HG03432 (cell line): ENCODE data around the gene SPAG8.
A peak's percentile ranks its signal among the peaks of the same experiment; 100 is the strongest.

Source experiments
- ATAC-seq: cut with Tn5 transposase; IDR thresholded peaks from one replicate; pipeline ENCODE4 v1.9.1; 2021; ENCODE audit warnings: mild to moderate bottlenecking, moderate library complexity; ENCODE audit not compliant: unreplicated experiment

The SPAG8 gene

DNA sequence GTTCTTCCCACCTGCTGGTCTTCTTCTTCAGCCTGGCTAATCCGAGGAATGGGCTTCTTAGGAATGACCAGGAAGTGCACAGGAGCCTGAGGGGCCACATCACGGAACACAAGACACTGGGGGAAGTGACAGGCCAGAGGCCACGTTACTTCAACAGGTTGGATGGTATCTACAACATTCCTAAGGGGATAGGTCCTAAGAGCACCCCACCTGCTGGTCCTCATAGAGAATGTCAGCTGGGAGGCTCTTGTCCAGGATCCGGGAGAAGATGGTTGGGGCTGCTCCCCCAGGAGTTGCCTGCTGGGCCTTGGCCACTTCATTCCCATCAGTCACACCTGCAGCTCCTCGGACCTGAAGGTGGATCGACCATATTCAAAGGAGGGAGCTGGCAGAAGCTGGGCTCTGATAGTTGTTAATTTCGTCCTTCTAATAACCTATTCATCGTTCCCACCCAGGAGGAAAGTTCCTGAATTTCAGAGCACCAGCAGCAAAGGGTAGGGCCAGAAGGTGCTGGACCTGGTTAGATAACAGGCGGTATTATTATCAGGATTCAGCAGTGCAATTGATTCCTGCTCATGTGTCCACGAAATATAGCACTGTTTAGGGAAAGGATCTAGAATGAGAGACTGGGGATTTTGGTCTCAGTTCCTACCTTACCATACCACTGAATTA lies 1.5 kb upstream of the SPAG8 start:
- no peak for ATAC-seq

GRCh38 chr9:35811381-35812024 lies 559 bp downstream of the SPAG8 start:
- ATAC-seq, result no peak

GRCh38 chr9:35810122-35810521 lies 1.9 kb downstream of the SPAG8 start:
- no peak for ATAC-seq

DNA sequence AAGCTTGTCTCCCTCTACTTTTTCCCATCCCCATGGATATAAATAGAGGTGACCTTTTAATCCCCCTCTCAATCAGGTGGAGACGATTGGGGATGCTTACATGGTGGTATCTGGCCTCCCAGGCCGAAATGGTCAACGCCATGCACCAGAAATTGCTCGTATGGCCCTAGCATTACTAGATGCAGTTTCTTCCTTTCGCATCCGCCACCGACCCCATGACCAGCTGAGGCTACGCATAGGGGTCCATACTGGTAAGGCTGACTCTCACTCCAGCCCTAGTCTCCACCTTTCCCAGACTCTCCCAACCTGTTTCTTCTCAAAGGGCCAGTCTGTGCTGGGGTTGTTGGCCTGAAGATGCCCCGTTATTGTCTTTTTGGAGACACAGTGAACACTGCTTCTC lies 3.6 kb downstream of the SPAG8 start:
- no peak for ATAC-seq

DNA sequence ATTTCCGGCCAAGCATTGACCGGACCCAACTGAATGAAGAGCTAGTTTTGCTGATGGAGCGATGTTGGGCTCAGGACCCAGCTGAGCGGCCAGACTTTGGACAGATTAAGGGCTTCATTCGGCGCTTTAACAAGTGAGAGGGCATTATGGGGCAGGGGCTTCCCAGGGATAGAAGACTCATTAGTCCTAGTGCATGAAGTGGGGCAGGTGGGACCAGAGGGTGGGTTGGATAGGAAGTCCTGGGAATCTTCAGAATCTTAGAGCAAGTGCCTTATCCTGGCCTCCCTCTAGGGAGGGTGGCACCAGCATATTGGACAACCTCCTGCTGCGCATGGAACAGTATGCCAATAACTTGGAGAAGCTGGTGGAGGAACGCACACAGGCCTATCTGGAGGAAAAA lies 6.0 kb downstream of the SPAG8 start:
- no peak for ATAC-seq

- no peak for ATAC-seq
Observed at GRCh38 chr9:35801328-35802128, 10.5 kb downstream of the SPAG8 start.

GRCh38 chr9:35800530-35800929 lies 11.5 kb downstream of the SPAG8 start:
- no peak for ATAC-seq

DNA sequence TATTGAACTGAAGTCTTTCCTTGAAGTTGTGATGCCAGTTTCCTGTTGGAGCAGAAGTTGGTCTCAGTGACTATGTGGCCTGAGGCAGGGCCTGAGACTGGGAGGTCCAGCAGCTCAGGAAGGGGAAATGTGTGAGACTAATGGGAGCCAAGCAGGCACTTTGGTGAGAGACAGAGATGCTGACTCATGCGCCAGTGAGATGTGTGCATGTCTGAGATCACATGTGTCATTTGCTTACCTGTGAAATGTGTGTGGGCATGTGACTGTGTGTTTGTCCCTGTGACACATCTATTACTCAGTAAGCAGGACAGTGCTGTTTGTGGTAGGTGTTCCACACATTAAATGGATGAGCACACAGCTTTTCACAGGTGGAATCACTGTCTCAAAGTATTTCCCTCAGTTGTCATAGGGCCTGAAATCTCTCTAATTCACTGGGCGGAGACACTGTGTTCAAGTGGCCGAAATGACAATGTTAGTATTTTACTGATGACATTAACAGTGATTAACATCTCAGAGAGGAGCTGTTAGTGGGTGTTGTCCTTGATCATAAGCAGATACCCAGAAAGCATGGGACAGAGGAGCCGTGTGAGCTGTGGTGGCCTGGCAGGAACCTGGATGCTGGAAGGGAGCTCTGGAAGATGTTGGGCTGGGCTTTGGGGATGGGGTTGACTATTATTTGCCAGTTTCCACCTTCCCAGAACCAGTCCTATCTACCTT lies 13.2 kb downstream of the SPAG8 start:
- ATAC-seq, result peak; percentile 62

DNA sequence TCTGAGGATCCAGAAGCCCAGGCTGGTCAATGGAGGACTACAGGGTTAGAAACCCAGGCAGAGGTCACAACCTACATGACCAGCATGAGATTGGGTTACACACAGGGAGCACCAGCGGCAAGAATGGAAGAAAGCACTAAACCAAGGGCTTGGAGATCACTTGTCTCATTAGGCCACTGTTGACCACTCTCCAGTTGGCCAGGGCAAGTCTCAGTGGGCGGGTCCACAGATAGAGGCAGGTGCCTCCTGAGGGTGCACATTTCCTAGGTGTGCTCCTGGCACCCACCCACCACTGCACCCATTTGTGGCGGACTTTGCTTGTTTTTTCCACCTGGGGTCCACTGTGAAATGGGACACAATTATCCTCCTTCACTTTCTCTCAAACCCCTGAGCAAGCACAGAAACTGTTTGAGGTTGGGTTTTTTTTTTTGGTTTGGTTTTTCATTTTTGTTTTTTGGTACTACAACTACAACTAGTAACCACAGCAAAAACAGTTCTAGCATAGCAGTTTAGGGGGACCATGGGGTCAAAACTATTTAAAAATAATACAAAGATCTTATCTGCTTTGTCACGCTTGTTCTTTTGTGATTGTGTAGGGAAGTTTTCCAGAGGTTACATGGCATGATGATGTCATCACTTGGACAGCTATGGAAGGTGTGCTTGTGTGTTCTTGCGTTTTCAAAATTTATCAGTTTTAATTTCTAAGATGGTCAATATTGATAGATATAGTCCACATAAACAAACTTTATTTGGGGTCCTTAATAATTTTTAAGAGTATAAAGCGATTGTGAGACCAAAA lies 14.6 kb downstream of the SPAG8 start:
- ATAC-seq, result no peak

DNA sequence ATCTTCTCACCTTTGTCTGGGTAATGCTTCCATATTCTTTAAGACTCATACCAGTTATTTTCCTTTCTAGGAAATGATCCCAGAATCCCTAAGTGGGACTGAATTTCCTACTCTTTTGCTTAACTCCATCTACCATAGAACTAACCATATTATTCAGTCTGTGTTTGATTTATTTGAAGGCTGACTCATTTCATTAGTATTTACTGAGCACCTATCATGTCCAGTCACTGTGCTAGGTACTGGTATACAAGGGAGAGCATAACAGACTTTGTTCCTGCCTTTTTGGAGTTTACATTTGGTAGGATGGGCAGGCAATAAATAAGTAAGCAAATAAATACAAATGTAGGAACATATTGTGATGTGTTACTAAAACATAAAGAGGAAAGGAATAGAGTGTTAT lies 16.4 kb downstream of the SPAG8 start:
- no peak for ATAC-seq

DNA sequence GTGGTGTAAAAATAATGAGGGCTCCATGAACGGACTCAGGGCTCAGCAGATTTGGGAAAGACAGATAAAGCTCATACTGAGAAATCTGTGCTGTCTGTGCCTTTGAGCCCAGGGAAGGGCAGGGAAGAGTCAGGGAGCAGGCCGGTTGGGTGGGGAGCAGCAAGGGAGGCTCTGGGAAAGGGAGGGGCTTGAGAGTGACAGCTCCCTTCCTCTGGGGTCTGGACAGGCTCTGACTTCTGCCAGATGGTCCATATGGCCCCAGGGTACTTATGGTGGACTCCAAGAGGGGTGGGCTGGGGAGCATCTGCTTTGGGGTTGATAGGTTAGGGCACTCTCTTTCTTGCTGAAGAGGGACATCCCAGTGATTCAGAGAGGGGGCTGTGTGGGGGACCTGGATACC lies 18.6 kb downstream of the SPAG8 start:
- no peak for ATAC-seq

- no peak for ATAC-seq
Observed at GRCh38 chr9:35792826-35793225, 19.2 kb downstream of the SPAG8 start.

DNA sequence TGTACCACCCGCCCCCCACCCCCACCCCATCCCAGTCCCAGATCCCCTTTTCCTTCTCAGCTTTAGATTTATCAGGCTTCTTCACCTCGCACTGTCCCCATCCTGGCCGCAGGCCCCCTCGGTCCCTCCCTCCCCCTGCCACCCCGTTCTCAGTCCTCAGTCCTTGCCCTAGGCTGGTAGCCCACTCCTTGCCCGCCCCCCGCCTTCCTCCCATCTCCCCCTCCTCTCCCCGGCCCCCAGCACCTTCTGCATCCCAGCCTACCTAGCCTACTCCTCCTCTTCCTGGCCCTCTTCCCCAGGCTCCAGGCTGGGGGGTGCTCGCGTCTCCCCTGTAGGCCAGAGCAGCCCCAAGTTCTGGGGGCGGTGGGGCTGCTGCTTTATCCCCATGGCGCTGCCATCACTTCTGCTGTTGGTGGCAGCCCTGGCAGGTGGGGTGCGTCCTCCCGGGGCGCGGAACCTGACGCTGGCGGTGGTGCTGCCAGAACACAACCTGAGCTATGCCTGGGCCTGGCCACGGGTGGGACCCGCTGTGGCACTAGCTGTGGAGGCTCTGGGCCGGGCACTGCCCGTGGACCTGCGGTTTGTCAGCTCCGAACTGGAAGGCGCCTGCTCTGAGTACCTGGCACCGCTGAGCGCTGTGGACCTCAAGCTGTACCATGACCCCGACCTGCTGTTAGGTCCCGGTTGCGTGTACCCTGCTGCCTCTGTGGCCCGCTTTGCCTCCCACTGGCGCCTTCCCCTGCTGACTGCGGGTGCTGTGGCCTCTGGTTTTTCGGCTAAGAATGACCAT lies 19.8 kb downstream of the SPAG8 start:
- no peak for ATAC-seq

DNA sequence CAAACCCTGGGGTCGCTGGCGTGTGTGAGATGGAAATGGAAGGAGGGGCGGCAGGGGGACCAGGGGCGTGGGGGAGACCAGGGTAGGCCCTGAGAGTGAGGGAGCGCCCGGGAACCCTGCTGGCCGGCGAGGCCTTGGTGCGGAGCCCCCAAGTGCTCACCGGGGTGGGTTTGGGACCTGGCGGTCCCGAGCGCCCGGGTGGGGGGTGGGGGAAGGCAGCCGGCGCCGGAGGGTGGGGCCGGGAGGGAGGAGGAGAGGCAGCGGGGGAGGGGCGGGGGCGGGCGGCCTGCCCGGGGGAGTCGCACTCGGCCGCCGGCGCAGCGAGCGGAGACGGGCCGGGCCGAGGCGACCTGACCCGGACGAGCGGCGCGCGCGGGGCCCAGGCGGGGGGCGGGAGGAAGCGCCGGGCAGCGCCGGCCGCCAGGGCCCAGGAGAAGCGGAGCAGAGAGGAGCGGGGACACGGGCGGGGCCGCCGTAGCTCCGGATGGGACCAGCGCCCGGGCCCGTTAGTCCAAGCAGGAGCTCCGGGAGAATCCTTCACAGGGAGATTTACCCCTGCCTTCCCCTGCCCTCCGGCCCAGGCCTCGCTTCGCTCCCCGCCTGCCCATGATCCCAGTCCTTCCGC lies 20.7 kb downstream of the SPAG8 start, which contains the start of gene NPR2:
TSS of gene NPR2 (plus strand) at position 295 of the 625 bp plus-strand sequence. CDS start 818 bp downstream, outside the sequence.
- ATAC-seq, result no peak

- peak; percentile 61 for ATAC-seq
Observed at GRCh38 chr9:35790385-35791296, 21.4 kb downstream of the SPAG8 start.

DNA sequence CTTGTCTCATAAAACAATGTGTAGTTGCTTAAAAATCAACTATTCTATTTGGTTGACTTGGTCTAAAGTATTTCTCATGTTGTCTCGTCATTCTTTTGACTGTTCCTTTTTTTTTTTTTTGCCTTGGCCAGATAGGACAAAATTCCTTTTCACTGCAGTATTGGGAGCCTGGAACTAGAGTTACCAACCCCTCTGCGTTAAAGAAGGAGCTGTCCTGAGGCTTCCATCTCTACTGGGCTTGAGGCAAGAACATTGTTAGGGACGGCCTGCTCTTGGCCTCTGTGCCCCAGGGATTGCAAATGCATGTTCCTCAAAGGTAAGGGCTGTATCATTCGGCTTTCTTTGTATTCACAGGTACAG lies 22.1 kb downstream of the SPAG8 start:
- ATAC-seq, result no peak

DNA sequence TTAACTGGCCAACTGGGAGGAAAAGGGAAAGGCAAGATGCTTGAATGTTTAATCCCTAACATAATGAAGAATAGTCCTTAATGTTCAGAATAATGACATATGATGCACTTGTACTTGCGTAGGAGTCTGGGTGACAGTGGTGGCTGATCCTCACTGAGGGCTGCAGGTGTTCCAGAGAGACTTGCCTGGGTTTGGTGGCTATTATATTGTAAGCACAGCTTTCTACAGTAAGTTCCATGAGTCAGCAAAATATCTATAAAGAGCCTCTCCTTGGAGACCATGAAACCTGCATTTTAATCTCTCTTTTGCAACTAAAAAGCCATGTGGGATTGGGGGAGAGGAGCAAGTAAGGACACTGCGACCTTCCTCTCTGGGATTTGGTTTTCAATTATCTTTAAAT lies 22.5 kb downstream of the SPAG8 start:
- no peak for ATAC-seq

GRCh38 chr9:35783418-35783817 lies 28.6 kb downstream of the SPAG8 start:
- no peak for ATAC-seq
